Measurements from ENCODE around the gene C16orf54. TPM values are rescaled to one million over a fixed set of nuclear protein-coding genes. Genes with fewer than 3 reads are reported as not detected.

Gene C16orf54
- total and polyA plus RNA-seq, 2 of the 4 experiments (the other 2 are of a cell fraction) = not detected

DNA sequence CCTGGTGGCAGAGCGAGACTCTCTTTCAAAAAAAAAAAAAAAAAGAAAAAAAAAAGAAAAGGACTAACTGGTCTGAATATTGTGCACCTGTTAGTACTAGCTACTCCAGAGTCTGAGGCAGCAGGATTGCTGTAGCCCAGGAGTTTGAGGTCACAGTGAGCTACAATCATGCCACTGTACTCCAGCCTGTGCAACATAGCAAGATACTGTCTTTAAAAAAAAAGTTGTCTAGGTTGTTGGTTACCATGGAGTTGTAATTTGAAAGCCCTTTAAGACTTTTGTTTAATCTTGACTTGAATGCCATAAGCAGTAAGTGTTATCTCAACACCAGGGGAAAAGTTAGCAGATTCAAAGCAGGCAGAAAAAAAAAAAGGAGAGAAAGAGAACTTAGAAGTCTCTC lies 10.9 kb upstream of the C16orf54 start:
- no TSS peak for BruUV-seq (replicated peaks)
- no peak overlapping the region for H3K14ac ChIP-seq (replicated peaks; ENCODE audit: low read depth, low read length)
- H4K91ac ChIP-seq (ENCODE audit: insufficient read depth, low read depth, low read length) = no peak overlapping the region
- H2BK5ac ChIP-seq (ENCODE audit: low read depth, low read length, poor library complexity, severe bottlenecking) = no peak overlapping the region
- H3K9me3 ChIP-seq (ENCODE audit: control insufficient read depth, insufficient read depth, low read length) = no peaks in the 10 kb centered on the region
- H4K5ac ChIP-seq (ENCODE audit: low read depth, low read length) = no peak overlapping the region
- no peak overlapping the region for H3K4ac ChIP-seq (ENCODE audit: low read depth, low read length)
- H4K20me1 ChIP-seq (ENCODE audit: insufficient read depth, low read length) = no peaks in the 10 kb centered on the region
- H3K36me3 ChIP-seq (ENCODE audit: control insufficient read depth, insufficient read depth, low read length) = no peaks in the 10 kb centered on the region
- in situ Hi-C loops (cut with MboI; ENCODE audit: low sequenced_read_pairs) = no loop called here
- H4K8ac ChIP-seq (ENCODE audit: low read depth in 2 of 2, low read length in 2 of 2) = no peak overlapping the region
- H2BK15ac ChIP-seq (ENCODE audit: low read depth, low read length) = no peak overlapping the region
- no peak overlapping the region for H3K23ac ChIP-seq (ENCODE audit: low read depth, low read length)
- POLR2A ChIA-PET (ENCODE audit: unreplicated experiment) = no interaction called here
- H3K56ac ChIP-seq (ENCODE audit: extremely low read depth, insufficient read depth, low read length) = no peak overlapping the region
- H3K9me1 ChIP-seq (ENCODE audit: insufficient read depth, low read length) = no peaks in the 10 kb centered on the region
- CTCF ChIA-PET = interaction anchor here (0.6 kb wide), 2 partner anchors 25 to 274 kb away, joined by 3 to 4 read pairs; partner anchors contain the start of gene TLCD3B
- intact Hi-C loops (cut with micrococcal nuclease) = no loop called here
- H3K27ac ChIP-seq (ENCODE audit: insufficient read depth, low read length) = no peak overlapping the region
- dilution Hi-C loops (cut with HindIII; ENCODE audit: low sequenced_read_pairs, unreplicated experiment) = no loop called here
- no peaks in the 10 kb centered on the region for H3K79me1 ChIP-seq (ENCODE audit: low read depth in 1 of 2, low read length in 2 of 2)
- H3K27me3 ChIP-seq (ENCODE audit: control insufficient read depth, insufficient read depth, low read length) = no peaks in the 10 kb centered on the region
- DNase-seq (peak; percentile 6), ATAC-seq (ENCODE audit: low read depth) (no peak)
- no peak overlapping the region for H2AK9ac ChIP-seq (replicated peaks; ENCODE audit: low read depth, low read length, poor library complexity)
- no peak overlapping the region for H2AK5ac ChIP-seq (ENCODE audit: low read depth, low read length)
- no peak overlapping the region for H2AFZ ChIP-seq (replicated peaks; ENCODE audit: low read length, poor library complexity)
- TF ChIP-seq, protein P1, sequence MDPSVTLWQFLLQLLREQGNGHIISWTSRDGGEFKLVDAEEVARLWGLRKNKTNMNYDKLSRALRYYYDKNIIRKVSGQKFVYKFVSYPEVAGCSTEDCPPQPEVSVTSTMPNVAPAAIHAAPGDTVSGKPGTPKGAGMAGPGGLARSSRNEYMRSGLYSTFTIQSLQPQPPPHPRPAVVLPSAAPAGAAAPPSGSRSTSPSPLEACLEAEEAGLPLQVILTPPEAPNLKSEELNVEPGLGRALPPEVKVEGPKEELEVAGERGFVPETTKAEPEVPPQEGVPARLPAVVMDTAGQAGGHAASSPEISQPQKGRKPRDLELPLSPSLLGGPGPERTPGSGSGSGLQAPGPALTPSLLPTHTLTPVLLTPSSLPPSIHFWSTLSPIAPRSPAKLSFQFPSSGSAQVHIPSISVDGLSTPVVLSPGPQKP (IDR thresholded peaks at IDR 0.05; ENCODE audit: borderline replicate concordance, low read depth, low read length) = no peak
- TF ChIP-seq RAD21 (IDR thresholded peaks at IDR 0.05; ENCODE audit: low read length) = no peak
- no peak for TF ChIP-seq BHLHE40 (IDR thresholded peaks at IDR 0.05; ENCODE audit: low read depth, low read length)
- no peak for TF ChIP-seq CTCF (conservative IDR thresholded peaks at IDR 0.05; ENCODE audit: low read depth, low read length)
- no peak for TF ChIP-seq RFX5 (IDR thresholded peaks at IDR 0.05; ENCODE audit: low read depth, low read length)
- no peak for TF ChIP-seq SMC3 (IDR thresholded peaks at IDR 0.05; ENCODE audit: low read depth, low read length)
- TF ChIP-seq USF2 (IDR thresholded peaks at IDR 0.05; ENCODE audit: low read depth, low read length) = no peak
- 33% methylated on average over 1 of the region's 1 CpG; no CpG with 5 or more reads in 1 of the 2 experiments for WGBS, 2 experiments (ENCODE audit: extremely low coverage in 2 of 2, insufficient read length in 1 of 2)
- H3K4me2 ChIP-seq (ENCODE audit: low read depth, low read length) = no peak overlapping the region
- H2BK120ac ChIP-seq (ENCODE audit: low read depth, low read length) = no peak overlapping the region
- no peak overlapping the region for H3K9ac ChIP-seq (ENCODE audit: low read depth, low read length)
- H3K4me3 ChIP-seq (ENCODE audit: insufficient read depth, low read depth, low read length) = no peak overlapping the region
- H3K4me1 ChIP-seq (ENCODE audit: control insufficient read depth, insufficient read depth, low read length) = no peaks in the 10 kb centered on the region; the same call in 1 of the 2 replicates
- no peak overlapping the region for H3K18ac ChIP-seq (ENCODE audit: low read depth, low read length)
- no peak overlapping the region for H2BK20ac ChIP-seq (ENCODE audit: low read depth, low read length)

All from IMR-90 (cell line).